Measurements from ENCODE around the gene RPL35.
A peak's percentile ranks its signal among the peaks of the same experiment; 100 is the strongest.
"Not testable (repeated sequence)": the region's sequence is repeated elsewhere in the genome, so short reads cannot be mapped to it uniquely, and the experiment has no call there.

Gene RPL35

GRCh38 chr9:124849801-124850200 lies 12.0 kb downstream of the RPL35 start:
- DNase-seq = no peak

GRCh38 chr9:124846969-124847368 lies 14.8 kb downstream of the RPL35 start:
- DNase-seq = no peak

- DNase-seq = not testable (repeated sequence)
These were observed 15.3 kb downstream of the RPL35 start for GRCh38 chr9:124846467-124846866.

GRCh38 chr9:124844291-124844690 lies 17.5 kb downstream of the RPL35 start:
- DNase-seq = no peak

- no peak for DNase-seq
These were observed 18.2 kb downstream of the RPL35 start for GRCh38 chr9:124843456-124844034.

GRCh38 chr9:124841075-124841821 lies 20.5 kb downstream of the RPL35 start:
- no peak for DNase-seq

- no peak for DNase-seq
These were observed 21.4 kb downstream of the RPL35 start for GRCh38 chr9:124840300-124840833.

GRCh38 chr9:124839612-124840299 lies 22.0 kb downstream of the RPL35 start:
- DNase-seq = peak in 2 of 3 experiments; percentile 25 to 78

- not testable (repeated sequence) for DNase-seq
These were observed 23.0 kb downstream of the RPL35 start for GRCh38 chr9:124838567-124839275.

- DNase-seq = not testable (repeated sequence)
These were observed 23.6 kb downstream of the RPL35 start for GRCh38 chr9:124838132-124838531.

GRCh38 chr9:124835026-124835557 lies 26.7 kb downstream of the RPL35 start:
- peak; percentile 72 to 93 (median 81) for DNase-seq

GRCh38 chr9:124834591-124834990 lies 27.2 kb downstream of the RPL35 start:
- peak in 1 of 3 experiments; percentile 71 for DNase-seq

GRCh38 chr9:124831642-124832364 lies 30.0 kb downstream of the RPL35 start:
- no peak for DNase-seq

- DNase-seq = no peak
These were observed 31.2 kb downstream of the RPL35 start for GRCh38 chr9:124830593-124830992.

- no peak for DNase-seq
These were observed 32.5 kb downstream of the RPL35 start for GRCh38 chr9:124829334-124829669.

GRCh38 chr9:124828489-124829333 lies 33.0 kb downstream of the RPL35 start:
- DNase-seq = peak in 1 of 3 experiments; percentile 8

- DNase-seq = no peak
These were observed 40.8 kb downstream of the RPL35 start for GRCh38 chr9:124820698-124821623.

- DNase-seq = peak in 1 of 3 experiments; percentile 40
These were observed 43.1 kb downstream of the RPL35 start for GRCh38 chr9:124818431-124819281.

- DNase-seq = no peak
These were observed 46.2 kb downstream of the RPL35 start for GRCh38 chr9:124815601-124816000.

Measured in NCI-H1417 (cell line).